DMS114 treated with DMSO at 0.1 percent for 48 hours (cell line): ENCODE results near the gene SPEN.
"Not testable (repeated sequence)": the region's sequence is repeated elsewhere in the genome, so short reads cannot be mapped to it uniquely, and the experiment has no call there.

Source experiments
- DNase-seq: peaks from one replicate; lab custom pipeline; 2025; ENCODE audit not compliant: unreplicated experiment; lab: John Stamatoyannopoulos, UW

SPEN gene

DNA sequence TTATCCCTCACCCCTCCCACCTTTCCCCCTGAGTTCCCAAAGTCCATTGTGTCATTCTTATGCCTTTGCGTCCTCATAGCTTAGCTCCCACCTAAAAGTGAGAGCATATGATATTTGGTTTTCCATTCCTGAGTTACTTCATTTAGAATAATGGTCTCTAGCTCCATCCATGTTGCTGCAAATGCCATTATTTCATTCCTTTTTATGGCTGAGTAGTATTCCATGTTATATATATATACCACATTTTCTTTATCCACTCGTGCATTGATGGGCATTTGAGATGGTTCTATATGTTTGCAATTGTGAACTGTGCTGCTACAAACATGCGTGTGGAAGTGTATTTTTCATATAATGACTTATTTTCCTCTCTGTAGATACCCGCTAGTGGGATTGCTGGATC lies 130.4 kb downstream of the SPEN start:
- DNase-seq, result not testable (repeated sequence)

DNA sequence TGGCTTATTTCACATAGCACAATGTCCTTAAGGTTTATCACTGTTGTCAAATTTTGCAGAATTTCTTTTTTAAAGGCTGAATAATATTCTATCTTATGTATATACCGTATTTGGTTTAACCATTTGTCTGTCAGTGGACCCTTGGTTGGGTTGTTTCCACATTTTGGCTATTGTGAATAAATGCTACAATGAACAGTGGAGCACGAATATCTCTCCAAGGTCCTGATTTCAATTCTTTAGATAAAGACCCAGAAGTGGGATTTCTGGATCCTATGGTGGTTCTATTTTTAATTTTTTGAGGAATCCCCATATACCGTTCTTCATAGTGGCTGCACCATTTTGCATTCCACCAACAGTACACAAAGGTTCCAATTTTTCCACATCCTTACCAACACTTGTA lies 134.2 kb downstream of the SPEN start:
- DNase-seq, result no peak

DNA sequence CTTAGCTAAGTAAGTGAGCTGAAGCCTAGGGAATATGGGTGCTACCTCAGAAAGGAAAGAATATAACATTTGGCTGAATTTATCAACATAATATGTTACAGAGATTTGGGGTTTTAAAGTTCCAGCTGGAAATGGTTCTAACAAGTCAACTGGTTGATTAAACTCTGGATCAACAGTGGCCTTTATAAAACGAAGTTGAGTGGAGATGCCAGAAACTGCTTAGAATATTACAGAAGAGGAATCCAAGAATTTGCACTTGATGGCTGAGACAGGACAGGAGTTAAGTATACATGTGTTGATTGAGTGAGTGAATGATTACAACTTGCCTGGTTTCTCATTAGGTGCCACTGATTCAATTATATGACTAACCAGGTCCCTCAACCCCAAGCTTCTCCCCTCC lies 135.8 kb downstream of the SPEN start:
- no peak for DNase-seq

DNA sequence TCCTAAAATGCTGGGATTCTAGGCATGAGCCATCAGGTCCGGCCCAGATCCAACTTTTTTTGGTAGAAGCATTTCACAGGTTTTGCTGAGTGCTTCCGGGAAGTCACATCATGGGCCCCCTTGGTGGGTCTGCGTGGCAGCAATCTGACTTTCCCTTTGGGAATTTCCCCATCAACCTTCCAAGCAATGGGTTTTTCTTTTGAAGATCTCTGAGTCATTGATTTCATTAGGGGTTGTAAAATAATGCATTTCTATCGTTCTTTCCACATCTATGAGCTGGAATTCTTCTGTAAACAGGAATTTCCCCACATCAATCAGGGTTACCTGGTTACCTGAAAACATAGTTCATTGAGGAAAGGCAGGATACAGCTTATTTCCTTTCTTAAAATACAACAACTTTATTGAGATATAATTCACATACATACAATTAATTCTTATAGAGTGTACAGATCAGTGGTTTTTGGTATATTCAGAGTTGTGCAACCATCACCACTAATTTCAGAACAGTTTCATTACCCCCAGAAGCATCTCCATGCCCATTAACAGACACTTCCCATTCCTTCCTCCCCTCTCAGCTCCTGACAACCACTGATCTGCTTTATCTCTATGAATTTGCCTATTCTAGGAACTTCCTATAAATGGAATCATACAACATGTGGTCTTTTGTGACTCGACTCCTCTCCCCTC lies 138.2 kb downstream of the SPEN start:
- no peak for DNase-seq

DNA sequence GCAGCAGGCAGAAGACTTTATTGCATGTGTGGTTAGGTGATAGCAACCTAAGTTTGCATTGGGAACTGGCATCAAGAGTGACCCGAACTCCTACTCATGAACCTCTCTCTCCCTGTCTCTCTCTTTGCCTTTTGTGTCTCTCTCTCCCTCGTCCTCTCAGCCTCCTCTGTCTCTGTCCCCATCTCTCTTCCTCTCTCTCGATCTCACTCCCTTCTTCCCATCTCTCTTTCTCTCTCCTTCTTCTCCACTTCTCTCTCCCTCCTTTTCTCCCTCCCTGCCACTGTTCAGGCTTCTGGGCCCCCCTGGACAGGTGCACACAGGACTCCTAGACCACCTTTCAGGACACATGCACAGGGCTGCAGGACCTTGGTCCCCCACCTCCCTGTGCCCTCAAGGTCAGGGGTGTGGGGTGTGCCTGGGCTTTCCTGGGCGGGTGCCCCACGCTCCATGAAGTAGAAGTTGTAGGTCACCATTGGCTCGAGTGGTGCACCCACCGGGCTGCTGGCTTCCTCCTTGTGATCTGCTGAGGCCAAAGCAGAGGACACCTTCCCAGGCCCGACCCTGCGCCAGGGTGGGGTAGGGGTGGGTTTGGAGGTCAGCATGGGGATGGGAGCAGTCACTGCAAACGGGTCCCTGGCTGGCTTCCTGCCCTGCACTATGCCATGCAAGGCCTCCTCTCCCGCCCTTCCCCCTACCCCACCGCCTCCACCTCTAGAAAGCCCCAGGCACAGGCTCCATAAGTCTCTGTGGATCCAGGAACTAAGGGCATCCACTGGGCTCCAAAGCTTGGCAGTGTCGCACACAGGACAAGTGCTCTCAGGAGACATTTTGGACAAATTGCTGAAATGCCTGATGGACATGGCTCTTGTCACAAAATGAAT lies 141.6 kb downstream of the SPEN start:
- no peak for DNase-seq

DNA sequence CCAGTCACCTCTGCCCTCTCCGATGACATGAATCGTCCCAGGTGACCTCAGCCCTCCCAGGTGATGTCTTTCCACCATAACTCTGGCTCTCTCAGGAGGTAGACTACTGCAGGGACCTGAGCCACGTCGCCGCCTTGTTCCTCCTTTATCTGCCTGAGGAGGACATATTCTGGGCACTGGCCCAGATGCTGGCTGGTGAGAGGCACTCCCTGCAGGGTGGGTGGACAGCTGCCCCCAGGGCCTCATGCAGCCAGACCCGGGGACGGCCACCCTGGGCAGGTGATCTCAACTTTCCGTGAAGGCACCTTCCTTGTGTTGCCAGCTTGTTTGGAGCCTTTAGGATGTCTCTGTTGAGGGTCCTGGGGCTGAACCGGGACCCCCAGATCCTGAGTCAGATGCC lies 142.3 kb downstream of the SPEN start:
- no peak for DNase-seq
